HCT116 (cell line): Measurements from ENCODE around the gene KRTAP4-1. TPM values are rescaled to one million over a fixed set of nuclear protein-coding genes. Genes with fewer than 3 reads are reported as not detected.
"Not testable (repeated sequence)": the region's sequence is repeated elsewhere in the genome, so short reads cannot be mapped to it uniquely, and the experiment has no call there.

Source experiments
- ATAC-seq: fragments of 200-7000 bp; cut with Tn5 transposase; 2 replicates; pipeline ENCODE4 v1.9.1; 2020; ENCODE audit warnings: mild to moderate bottlenecking, moderate library complexity
- BruUV-seq: library from RNA; stranded (reverse); fragments of 400-500 nt; replicated peaks from 2 replicates; lab custom pipeline; 2021; lab: Mats Ljungman, UMichigan
- CTCF ChIA-PET: fragments of 300-600 bp; sonication (Branson Sonifier 250); formaldehyde crosslinking; loops from one replicate; lab custom pipeline; 2021; ENCODE audit warnings: antibody characterized with exemption; lab: Charles Lee
- POLR2A ChIA-PET: fragments of 300-600, 350-600 bp; sonication (Branson Sonifier 250); formaldehyde crosslinking; loops from one replicate; lab custom pipeline; 2021; ENCODE audit warnings: antibody characterized with exemption; lab: Charles Lee
- RAD21 ChIA-PET, 2 experiments: fragments of 300-600 bp; sonication (Branson Sonifier 250); formaldehyde crosslinking; loops; one replicate each; lab custom pipeline; 2023; ENCODE audit warnings: low total read pairs in 2 of 2; ENCODE audit not compliant: uncharacterized antibody in 2 of 2, unreplicated experiment in 2 of 2, low non-redundant PET in 1 of 2; lab: Charles Lee
- DNase-seq: peaks from one replicate; pipeline ENCODE4 v3.0.0-alpha.2; 2010; ENCODE audit warnings: low read depth, low spot score
- H2AFZ ChIP-seq: fragments of 200-600 bp; shearing (Covaris generic), sonication (generic); 2 replicates; pipeline ENCODE4 v1.6.1; 2017; ENCODE audit warnings: low read depth, mixed run types, mixed read lengths, antibody characterized with exemption, low read length; ENCODE audit not compliant: poor library complexity, severe bottlenecking
- H3K27ac ChIP-seq: 2 replicates; pipeline ENCODE4 v1.5.1; 2012; ENCODE audit warnings: low read depth, low read length
- H3K27me3 ChIP-seq: fragments of 200-600 bp; sonication (generic); 2 replicates; pipeline ENCODE4 v1.6.1; 2016; ENCODE audit warnings: mixed run types, low read length, mixed read lengths; ENCODE audit not compliant: insufficient read depth
- H3K36me3 ChIP-seq, 2 experiments: fragments of 200-500 bp in 1 of 2; fragments of 200-600 bp in 1 of 2; sonication (Bioruptor generic) in 1 of 2; sonication (generic) in 1 of 2; 2 replicates each; pipeline versions ENCODE4 v1.5.1 to v1.6.1; 2014 to 2016; ENCODE audit warnings: low read length in 2 of 2, inconsistent platforms in 1 of 2, mixed read lengths in 1 of 2, mixed run types in 1 of 2; ENCODE audit not compliant: insufficient read depth in 2 of 2, control insufficient read depth in 1 of 2
- H3K4me1 ChIP-seq, 2 experiments: fragments of 200-600 bp in 1 of 2; sonication (generic) in 1 of 2; 2 replicates each; pipeline versions ENCODE4 v1.5.1 to v1.6.1; 2012 to 2017; ENCODE audit warnings: low read length in 2 of 2, inconsistent platforms in 1 of 2, mild to moderate bottlenecking in 1 of 2, mixed read lengths in 1 of 2, mixed run types in 1 of 2, moderate library complexity in 1 of 2; ENCODE audit not compliant: insufficient read depth in 2 of 2, control insufficient read depth in 1 of 2
- H3K4me2 ChIP-seq: fragments of 200-600 bp; sonication (generic); 2 replicates; pipeline ENCODE4 v1.6.1; 2017; ENCODE audit warnings: mixed run types, low read length, mixed read lengths
- H3K4me3 ChIP-seq, 2 experiments: fragments of 200-600 bp in 1 of 2; sonication (generic) in 1 of 2; replicated peaks in 1 of 2; 2 replicates each; pipeline ENCODE4 v1.5.1; 2011 to 2016; ENCODE audit warnings: low read length in 2 of 2, control low read depth in 1 of 2, low read depth in 1 of 2, mild to moderate bottlenecking in 1 of 2, mixed read lengths in 1 of 2, mixed run types in 1 of 2
- H3K79me2 ChIP-seq: fragments of 200-600 bp; sonication (generic); 2 replicates; pipeline ENCODE4 v1.6.1; 2017; ENCODE audit warnings: mild to moderate bottlenecking, mixed run types, low read length, moderate library complexity, mixed read lengths; ENCODE audit not compliant: insufficient read depth
- H3K9ac ChIP-seq: fragments of 200-600 bp; sonication (generic); 2 replicates; pipeline ENCODE4 v1.6.1; 2016; ENCODE audit warnings: low read length, mixed read lengths
- H3K9me2 ChIP-seq: fragments of 200-600 bp; sonication (generic), shearing (Covaris generic); 2 replicates; pipeline ENCODE4 v1.6.1; 2017; ENCODE audit warnings: mixed run types, mild to moderate bottlenecking, moderate library complexity; ENCODE audit not compliant: insufficient read depth
- H3K9me3 ChIP-seq, 2 experiments: fragments of 200-500 bp in 1 of 2; fragments of 200-600 bp in 1 of 2; sonication (Bioruptor generic) in 1 of 2; sonication (generic) in 1 of 2; 2 replicates each; pipeline ENCODE4 v1.6.1; 2014 to 2017; ENCODE audit warnings: low read length in 2 of 2, mixed read lengths in 2 of 2, inconsistent platforms in 1 of 2, low read depth in 1 of 2, mild to moderate bottlenecking in 1 of 2, mixed run types in 1 of 2, moderate library complexity in 1 of 2; ENCODE audit not compliant: control insufficient read depth in 1 of 2, insufficient read depth in 1 of 2
- H4K20me1 ChIP-seq: fragments of 200-600 bp; sonication (generic), shearing (Covaris generic); 2 replicates; pipeline ENCODE4 v1.6.1; 2017; ENCODE audit warnings: mixed run types, mild to moderate bottlenecking, moderate library complexity; ENCODE audit not compliant: insufficient read depth
- CBX3 ChIP-seq: IDR thresholded peaks from 2 replicates; pipeline ENCODE4 v1.6.1; 2012; ENCODE audit warnings: low read depth
- CEBPB ChIP-seq: IDR thresholded peaks from 2 replicates; pipeline ENCODE4 v1.6.1; 2012; ENCODE audit warnings: low read depth
- FOSL1 ChIP-seq: IDR thresholded peaks from 2 replicates; pipeline ENCODE4 v1.6.1; 2012; ENCODE audit warnings: low read depth
- POLR2AphosphoS5 ChIP-seq: IDR thresholded peaks from 2 replicates; pipeline ENCODE4 v1.6.1; 2011; ENCODE audit warnings: mild to moderate bottlenecking, low read depth, low read length, moderate library complexity
- RAD21 ChIP-seq: IDR thresholded peaks from 2 replicates; pipeline ENCODE4 v1.6.1; 2012; ENCODE audit warnings: low read depth, mild to moderate bottlenecking
- SRF ChIP-seq: IDR thresholded peaks from 2 replicates; pipeline ENCODE4 v1.6.1; 2012; ENCODE audit warnings: low read depth
- TCF7L2 ChIP-seq: IDR thresholded peaks from 2 replicates; pipeline ENCODE4 v1.7.0; 2011; ENCODE audit warnings: borderline replicate concordance, inconsistent platforms; ENCODE audit not compliant: insufficient read depth, insufficient read length; ENCODE audit errors: extremely low read depth
- YY1 ChIP-seq: IDR thresholded peaks from 2 replicates; pipeline ENCODE4 v1.6.1; 2011; ENCODE audit warnings: low read length, low read depth, moderate library complexity, mild to moderate bottlenecking; ENCODE audit not compliant: insufficient replicate concordance; ENCODE audit errors: extremely low read depth
- intact Hi-C: fragments of 100-400 bp; cut with micrococcal nuclease; formaldehyde crosslinking; loops from 2 replicates; pipeline ENCODE4 v1.10.0; 2022
- total RNA-seq: library from RNA; stranded (reverse); gene quantifications from one replicate; pipeline ENCODE4 v1.2.1, GENCODE V29; 2021; ENCODE audit not compliant: unreplicated experiment
- TF ChIP-seq, protein P1 (sequence below): IDR thresholded peaks from 2 replicates; pipeline ENCODE4 v1.6.1; 2011; ENCODE audit warnings: mild to moderate bottlenecking, low read length, moderate library complexity; ENCODE audit not compliant: insufficient replicate concordance; ENCODE audit errors: extremely low read depth
- TF ChIP-seq, protein P2 (sequence below): IDR thresholded peaks from 2 replicates; pipeline ENCODE4 v1.6.1; 2012; ENCODE audit warnings: low read depth
- TF ChIP-seq, protein P3 (sequence below), 3 experiments: fragments of 200-600 bp in 1 of 3; sonication (generic) in 1 of 3; IDR thresholded peaks in 2 of 3; conservative IDR thresholded peaks in 1 of 3; 2 replicates each; pipeline ENCODE4 v1.5.1; 2012 to 2017; ENCODE audit warnings: low read depth in 2 of 3, low read length in 2 of 3, antibody characterized with exemption in 1 of 3, borderline replicate concordance in 1 of 3, control low read depth in 1 of 3, mild to moderate bottlenecking in 1 of 3, mixed read lengths in 1 of 3, mixed run types in 1 of 3, moderate library complexity in 1 of 3; ENCODE audit not compliant: insufficient read depth in 1 of 3

Gene KRTAP4-1
- total RNA-seq, 1 experiment from 2014 or later, result not detected

DNA sequence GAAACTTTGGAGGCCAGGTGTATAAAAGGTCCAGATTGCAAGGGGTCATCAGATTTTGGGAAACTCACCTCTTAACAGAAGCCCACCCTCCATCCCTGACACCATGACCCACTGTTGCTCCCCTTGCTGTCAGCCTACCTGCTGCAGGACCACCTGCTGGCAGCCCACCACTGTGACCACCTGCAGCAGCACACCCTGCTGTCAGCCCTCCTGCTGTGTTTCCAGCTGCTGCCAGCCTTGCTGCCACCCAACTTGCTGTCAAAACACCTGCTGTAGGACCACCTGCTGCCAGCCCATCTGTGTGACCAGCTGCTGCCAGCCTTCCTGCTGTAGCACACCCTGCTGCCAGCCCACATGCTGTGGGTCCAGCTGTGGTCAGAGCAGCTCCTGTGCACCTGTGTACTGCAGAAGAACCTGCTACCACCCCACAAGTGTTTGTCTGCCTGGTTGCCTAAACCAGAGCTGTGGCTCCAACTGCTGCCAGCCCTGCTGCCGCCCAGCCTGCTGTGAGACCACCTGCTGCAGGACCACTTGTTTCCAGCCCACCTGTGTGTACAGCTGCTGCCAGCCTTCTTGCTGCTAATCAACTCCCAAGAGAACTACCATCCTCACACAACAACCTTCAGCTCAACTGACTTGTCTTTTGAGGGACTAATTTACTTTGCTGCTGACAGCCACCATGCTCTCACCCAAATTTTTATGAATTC, 47.8 kb upstream of the KRTAP4-1 start, which contains the start of gene KRTAP9-3:
TSS of gene KRTAP9-3 (plus strand) at position 51 of the 707 bp plus-strand sequence. CDS start at position 104, 53 bp downstream.
- H3K27ac ChIP-seq, H4K20me1 ChIP-seq, H3K4me1 ChIP-seq, RAD21 ChIA-PET, ATAC-seq, DNase-seq, H3K9me2 ChIP-seq, CTCF ChIA-PET, H3K27me3 ChIP-seq, H3K36me3 ChIP-seq, intact Hi-C loops, H3K9ac ChIP-seq, BruUV-seq, H3K79me2 ChIP-seq, H3K9me3 ChIP-seq, H3K4me3 ChIP-seq, POLR2A ChIA-PET, H3K4me2 ChIP-seq, H2AFZ ChIP-seq: not testable (repeated sequence)

DNA sequence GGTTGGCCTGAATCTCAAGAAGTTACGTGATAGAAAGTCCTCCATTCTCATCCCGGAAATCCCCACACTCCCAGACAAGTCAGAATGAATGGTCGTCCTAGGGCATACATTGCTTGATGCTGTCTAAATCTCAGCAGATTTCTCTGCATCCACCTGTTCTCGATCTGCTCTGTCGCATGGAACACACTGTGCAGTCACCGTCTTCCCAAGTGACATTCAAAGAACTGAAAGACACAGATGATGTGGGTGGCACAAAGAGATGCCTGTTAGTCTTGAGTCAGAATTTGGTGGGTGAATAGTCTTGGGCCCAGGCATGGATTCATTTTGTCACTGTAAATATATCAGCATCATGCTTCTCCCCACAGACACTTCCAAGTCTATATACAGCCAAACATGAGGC, 47.0 kb upstream of the KRTAP4-1 start:
- RAD21 ChIA-PET, result no interaction called here
- Histone ChIP-seq H3K4me1 (no peaks in the 10 kb centered on the region), H3K9me2 (no peaks in the 10 kb centered on the region), H3K9ac (no peak overlapping the region), H4K20me1 (no peaks in the 10 kb centered on the region), H3K4me2 (no peak overlapping the region), H3K36me3 (no peaks in the 10 kb centered on the region), H3K9me3 (no peaks in the 10 kb centered on the region), H2AFZ (no peak overlapping the region), H3K27ac (no peak overlapping the region), H3K27me3 (no peaks in the 10 kb centered on the region), H3K4me3 (no peak overlapping the region), H3K79me2 (no peaks in the 10 kb centered on the region)
- ATAC-seq (no peak), DNase-seq (no peak)
- CTCF ChIA-PET, result no interaction called here
- BruUV-seq, result no TSS peak
- POLR2A ChIA-PET, result no interaction called here
- intact Hi-C loops, result no loop called here
- TF ChIP-seq CEBPB (no peak), TCF7L2 (no peak), FOSL1 (no peak), CBX3 (no peak), SRF (no peak), POLR2AphosphoS5 (no peak), RAD21 (no peak), YY1 (no peak)
- TF ChIP-seq, protein P1, sequence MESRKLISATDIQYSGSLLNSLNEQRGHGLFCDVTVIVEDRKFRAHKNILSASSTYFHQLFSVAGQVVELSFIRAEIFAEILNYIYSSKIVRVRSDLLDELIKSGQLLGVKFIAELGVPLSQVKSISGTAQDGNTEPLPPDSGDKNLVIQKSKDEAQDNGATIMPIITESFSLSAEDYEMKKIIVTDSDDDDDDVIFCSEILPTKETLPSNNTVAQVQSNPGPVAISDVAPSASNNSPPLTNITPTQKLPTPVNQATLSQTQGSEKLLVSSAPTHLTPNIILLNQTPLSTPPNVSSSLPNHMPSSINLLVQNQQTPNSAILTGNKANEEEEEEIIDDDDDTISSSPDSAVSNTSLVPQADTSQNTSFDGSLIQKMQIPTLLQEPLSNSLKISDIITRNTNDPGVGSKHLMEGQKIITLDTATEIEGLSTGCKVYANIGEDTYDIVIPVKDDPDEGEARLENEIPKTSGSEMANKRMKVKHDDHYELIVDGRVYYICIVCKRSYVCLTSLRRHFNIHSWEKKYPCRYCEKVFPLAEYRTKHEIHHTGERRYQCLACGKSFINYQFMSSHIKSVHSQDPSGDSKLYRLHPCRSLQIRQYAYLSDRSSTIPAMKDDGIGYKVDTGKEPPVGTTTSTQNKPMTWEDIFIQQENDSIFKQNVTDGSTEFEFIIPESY, result no peak
- TF ChIP-seq, protein P2, sequence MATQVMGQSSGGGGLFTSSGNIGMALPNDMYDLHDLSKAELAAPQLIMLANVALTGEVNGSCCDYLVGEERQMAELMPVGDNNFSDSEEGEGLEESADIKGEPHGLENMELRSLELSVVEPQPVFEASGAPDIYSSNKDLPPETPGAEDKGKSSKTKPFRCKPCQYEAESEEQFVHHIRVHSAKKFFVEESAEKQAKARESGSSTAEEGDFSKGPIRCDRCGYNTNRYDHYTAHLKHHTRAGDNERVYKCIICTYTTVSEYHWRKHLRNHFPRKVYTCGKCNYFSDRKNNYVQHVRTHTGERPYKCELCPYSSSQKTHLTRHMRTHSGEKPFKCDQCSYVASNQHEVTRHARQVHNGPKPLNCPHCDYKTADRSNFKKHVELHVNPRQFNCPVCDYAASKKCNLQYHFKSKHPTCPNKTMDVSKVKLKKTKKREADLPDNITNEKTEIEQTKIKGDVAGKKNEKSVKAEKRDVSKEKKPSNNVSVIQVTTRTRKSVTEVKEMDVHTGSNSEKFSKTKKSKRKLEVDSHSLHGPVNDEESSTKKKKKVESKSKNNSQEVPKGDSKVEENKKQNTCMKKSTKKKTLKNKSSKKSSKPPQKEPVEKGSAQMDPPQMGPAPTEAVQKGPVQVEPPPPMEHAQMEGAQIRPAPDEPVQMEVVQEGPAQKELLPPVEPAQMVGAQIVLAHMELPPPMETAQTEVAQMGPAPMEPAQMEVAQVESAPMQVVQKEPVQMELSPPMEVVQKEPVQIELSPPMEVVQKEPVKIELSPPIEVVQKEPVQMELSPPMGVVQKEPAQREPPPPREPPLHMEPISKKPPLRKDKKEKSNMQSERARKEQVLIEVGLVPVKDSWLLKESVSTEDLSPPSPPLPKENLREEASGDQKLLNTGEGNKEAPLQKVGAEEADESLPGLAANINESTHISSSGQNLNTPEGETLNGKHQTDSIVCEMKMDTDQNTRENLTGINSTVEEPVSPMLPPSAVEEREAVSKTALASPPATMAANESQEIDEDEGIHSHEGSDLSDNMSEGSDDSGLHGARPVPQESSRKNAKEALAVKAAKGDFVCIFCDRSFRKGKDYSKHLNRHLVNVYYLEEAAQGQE, result no peak
- TF ChIP-seq, protein P3, sequence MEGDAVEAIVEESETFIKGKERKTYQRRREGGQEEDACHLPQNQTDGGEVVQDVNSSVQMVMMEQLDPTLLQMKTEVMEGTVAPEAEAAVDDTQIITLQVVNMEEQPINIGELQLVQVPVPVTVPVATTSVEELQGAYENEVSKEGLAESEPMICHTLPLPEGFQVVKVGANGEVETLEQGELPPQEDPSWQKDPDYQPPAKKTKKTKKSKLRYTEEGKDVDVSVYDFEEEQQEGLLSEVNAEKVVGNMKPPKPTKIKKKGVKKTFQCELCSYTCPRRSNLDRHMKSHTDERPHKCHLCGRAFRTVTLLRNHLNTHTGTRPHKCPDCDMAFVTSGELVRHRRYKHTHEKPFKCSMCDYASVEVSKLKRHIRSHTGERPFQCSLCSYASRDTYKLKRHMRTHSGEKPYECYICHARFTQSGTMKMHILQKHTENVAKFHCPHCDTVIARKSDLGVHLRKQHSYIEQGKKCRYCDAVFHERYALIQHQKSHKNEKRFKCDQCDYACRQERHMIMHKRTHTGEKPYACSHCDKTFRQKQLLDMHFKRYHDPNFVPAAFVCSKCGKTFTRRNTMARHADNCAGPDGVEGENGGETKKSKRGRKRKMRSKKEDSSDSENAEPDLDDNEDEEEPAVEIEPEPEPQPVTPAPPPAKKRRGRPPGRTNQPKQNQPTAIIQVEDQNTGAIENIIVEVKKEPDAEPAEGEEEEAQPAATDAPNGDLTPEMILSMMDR (IDR thresholded peaks at IDR 0.05 in 2 of 3, conservative IDR thresholded peaks at IDR 0.05 in 1 of 3; ENCODE audit: borderline replicate concordance in 1 of 3, insufficient read depth in 1 of 3, low read depth in 2 of 3, low read length in 2 of 3), result no peak
